ENCODE results near the gene CEP57L1.
"Not testable (repeated sequence)": the region's sequence is repeated elsewhere in the genome, so short reads cannot be mapped to it uniquely, and the experiment has no call there.

Gene CEP57L1

DNA sequence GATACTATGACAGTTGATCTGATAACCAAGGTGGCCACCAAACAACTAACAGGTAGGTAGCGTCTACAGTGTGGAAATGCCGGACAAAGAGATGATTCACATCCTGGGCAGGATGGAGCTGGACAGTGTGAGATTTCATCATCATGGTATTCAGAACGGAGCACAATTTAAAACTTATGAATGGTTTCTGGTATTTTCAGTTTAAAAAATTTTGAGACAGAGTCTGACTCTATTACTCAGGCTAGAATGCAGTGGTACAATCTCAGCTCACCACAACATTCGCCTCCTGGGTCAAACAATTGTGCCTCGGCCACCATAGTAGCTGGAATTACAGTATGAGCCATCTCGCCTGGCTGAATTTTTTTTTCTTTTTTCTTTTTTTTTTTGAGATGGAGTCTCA is 43.8 kb downstream of the CEP57L1 start:
- TF ChIP-seq, protein P1, sequence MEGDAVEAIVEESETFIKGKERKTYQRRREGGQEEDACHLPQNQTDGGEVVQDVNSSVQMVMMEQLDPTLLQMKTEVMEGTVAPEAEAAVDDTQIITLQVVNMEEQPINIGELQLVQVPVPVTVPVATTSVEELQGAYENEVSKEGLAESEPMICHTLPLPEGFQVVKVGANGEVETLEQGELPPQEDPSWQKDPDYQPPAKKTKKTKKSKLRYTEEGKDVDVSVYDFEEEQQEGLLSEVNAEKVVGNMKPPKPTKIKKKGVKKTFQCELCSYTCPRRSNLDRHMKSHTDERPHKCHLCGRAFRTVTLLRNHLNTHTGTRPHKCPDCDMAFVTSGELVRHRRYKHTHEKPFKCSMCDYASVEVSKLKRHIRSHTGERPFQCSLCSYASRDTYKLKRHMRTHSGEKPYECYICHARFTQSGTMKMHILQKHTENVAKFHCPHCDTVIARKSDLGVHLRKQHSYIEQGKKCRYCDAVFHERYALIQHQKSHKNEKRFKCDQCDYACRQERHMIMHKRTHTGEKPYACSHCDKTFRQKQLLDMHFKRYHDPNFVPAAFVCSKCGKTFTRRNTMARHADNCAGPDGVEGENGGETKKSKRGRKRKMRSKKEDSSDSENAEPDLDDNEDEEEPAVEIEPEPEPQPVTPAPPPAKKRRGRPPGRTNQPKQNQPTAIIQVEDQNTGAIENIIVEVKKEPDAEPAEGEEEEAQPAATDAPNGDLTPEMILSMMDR (IDR thresholded peaks at IDR 0.05; ENCODE audit: borderline replicate concordance, control extremely low read depth, extremely low read depth, insufficient read depth, missing control alignments) = no peak
- in situ Hi-C loops (cut with MboI; ENCODE audit: low sequenced_read_pairs, unreplicated experiment) = no loop called here
- DNase-seq (ENCODE audit: low spot score) = no peak

DNA sequence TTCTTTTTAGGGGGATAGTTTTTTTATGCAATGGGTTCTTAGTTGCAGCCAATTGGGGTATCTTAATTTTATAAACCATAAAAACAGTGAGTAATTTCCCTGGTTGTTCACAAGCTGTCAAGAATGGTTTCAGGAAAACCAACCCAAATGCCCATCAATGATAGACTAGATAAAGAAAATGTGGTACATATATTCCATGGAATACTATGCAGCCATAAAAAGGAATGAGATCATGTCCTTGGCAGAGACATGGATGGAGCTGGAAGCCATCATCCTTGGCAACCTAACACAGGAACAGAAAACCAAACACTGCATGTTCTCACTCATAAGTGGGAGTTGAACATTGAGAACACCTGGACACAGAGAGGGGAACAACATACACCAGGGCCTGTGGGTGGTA is 46.8 kb downstream of the CEP57L1 start:
- DNase-seq (ENCODE audit: low spot score); in situ Hi-C loops (cut with MboI; ENCODE audit: low sequenced_read_pairs, unreplicated experiment): not testable (repeated sequence)

DNA sequence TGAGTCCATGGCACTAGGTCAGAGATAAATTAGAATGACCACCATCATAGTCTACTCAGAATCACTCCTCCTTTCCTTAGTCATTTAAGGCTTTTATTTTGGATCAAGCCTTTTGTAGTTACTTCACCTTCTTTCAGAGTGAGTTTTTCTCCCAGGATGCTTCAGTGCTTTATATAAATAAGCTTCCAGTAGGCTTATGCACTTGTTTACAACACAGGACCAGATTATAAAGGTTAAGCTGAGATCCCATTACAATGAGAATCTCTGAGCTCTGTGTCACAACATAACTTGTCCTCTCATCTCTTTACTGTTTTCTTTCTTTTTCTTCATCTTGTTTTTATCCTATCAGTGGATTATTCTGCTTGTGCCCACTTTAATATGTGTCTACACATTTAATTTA is 47.9 kb downstream of the CEP57L1 start:
- TF ChIP-seq, protein P1 (IDR thresholded peaks at IDR 0.05; ENCODE audit: borderline replicate concordance, control extremely low read depth, extremely low read depth, insufficient read depth, missing control alignments) = no peak
- DNase-seq (ENCODE audit: low spot score) = no peak
- in situ Hi-C loops (cut with MboI; ENCODE audit: low sequenced_read_pairs, unreplicated experiment) = no loop called here

DNA sequence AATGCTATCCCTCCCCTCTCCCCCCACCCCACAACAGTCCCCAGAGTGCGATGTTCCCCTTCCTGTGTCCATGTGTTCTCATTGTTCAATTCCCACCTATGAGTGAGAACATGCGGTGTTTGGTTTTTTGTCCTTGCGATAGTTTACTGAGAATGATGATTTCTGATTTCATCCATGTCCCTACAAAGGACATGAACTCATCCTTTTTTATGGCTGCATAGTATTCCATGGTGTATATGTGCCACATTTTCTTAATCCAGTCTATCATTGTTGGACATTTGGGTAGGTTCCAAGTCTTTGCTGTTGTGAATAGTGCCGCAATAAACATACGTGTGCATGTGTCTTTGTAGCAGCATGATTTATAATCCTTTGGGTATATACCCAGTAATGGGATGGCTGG is 52.9 kb downstream of the CEP57L1 start:
- DNase-seq (ENCODE audit: low spot score); in situ Hi-C loops (cut with MboI; ENCODE audit: low sequenced_read_pairs, unreplicated experiment): not testable (repeated sequence)

DNA sequence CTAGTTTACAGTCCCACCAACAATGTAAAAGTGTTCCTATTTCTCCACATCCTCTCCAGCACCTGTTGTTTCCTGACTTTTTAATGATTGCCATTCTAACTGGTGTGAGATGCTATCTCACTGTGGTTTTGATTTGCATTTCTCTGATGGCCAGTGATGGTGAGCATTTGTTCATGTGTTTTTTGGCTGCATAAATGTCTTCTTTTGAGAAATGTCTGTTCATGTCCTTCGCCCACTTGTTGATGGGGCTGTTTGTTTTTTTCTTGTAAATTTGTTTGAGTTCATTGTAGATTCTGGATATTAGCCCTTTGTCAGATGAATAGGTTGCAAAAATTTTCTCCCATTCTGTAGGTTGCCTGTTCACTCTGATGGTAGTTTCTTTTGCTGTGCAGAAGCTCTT is 53.4 kb downstream of the CEP57L1 start:
- in situ Hi-C loops (cut with MboI; ENCODE audit: low sequenced_read_pairs, unreplicated experiment); DNase-seq (ENCODE audit: low spot score): not testable (repeated sequence)

DNA sequence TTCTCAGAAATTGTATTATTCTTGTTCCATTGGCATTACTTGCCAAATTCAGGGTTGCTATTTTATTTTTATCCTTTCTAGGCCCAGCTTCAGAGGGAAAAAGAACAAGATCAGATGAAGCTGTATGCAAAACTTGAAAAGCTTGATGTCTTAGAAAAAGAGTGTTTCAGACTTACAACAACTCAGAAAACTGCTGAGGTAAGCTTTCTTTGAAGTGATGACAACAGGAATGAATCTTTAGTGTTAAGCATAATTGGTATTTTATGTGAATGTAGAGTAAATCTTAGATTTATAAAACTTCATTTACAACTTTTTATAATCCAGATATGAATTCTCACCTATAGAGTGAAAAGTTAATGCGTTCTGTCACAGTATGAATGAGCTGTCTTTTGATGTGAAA is 58.4 kb downstream of the CEP57L1 start:
- DNase-seq (ENCODE audit: low spot score) = no peak
- in situ Hi-C loops (cut with MboI; ENCODE audit: low sequenced_read_pairs, unreplicated experiment) = no loop called here

DNA sequence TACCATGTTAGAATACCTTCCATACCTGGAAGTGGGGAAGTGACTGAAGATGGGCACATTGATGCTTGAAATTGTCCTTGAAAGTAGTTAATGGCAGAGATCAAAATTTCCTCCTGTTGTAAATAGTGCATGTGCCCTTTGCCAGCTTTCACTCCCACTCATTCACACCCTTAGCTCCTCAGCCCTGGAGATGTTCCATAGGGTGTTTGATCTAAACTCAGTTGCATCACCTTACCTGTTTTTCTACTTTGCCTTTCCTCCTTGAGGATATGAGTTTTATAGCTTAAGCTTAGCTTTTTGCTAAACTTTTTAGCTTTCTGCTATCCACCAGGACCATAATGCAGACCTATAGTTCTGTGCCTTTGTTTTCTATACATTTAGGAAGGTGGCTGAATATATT is 69.0 kb downstream of the CEP57L1 start:
- in situ Hi-C loops (cut with MboI; ENCODE audit: low sequenced_read_pairs, unreplicated experiment) = no loop called here
- TF ChIP-seq, protein P1 (IDR thresholded peaks at IDR 0.05; ENCODE audit: borderline replicate concordance, control extremely low read depth, extremely low read depth, insufficient read depth, missing control alignments) = no peak
- DNase-seq (ENCODE audit: low spot score) = no peak

More for the DNA sequence above, 58.4 kb downstream of the CEP57L1 start:
- TF ChIP-seq, protein P1 (IDR thresholded peaks at IDR 0.05; ENCODE audit: borderline replicate concordance, control extremely low read depth, extremely low read depth, insufficient read depth, missing control alignments) = no peak

DNA sequence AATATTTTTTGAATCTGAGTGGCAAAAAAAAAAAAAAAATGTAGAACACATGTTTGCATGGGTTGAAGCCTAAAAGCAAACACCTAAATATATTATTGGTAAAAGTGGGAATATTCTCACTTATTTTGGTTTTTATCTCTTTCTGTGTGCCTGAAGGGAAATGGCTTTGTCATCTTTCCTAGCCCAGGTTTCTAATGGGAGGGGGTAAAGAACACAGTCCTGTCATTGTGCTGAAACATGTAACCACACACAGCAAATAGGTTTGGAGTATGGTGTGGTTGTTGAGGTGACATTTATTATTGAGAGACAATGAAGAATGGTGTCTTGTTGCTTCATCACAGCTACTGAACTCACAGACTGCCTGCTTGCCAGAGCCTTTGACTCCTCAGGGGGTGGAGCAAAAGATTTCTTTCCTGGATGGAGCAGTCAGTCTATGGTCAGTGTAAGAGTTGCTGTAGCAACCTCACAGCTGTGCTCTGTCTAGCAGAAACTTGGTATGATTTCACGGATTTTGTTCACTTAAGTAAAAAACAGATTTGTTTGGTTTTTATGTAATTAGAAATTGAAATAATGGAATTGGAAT is 70.2 kb downstream of the CEP57L1 start:
- DNase-seq (ENCODE audit: low spot score) = no peak
- TF ChIP-seq, protein P1 (IDR thresholded peaks at IDR 0.05; ENCODE audit: borderline replicate concordance, control extremely low read depth, extremely low read depth, insufficient read depth, missing control alignments) = no peak
- in situ Hi-C loops (cut with MboI; ENCODE audit: low sequenced_read_pairs, unreplicated experiment) = no loop called here
